Measurements from ENCODE around the gene TMEM176A.

TMEM176A gene

DNA sequence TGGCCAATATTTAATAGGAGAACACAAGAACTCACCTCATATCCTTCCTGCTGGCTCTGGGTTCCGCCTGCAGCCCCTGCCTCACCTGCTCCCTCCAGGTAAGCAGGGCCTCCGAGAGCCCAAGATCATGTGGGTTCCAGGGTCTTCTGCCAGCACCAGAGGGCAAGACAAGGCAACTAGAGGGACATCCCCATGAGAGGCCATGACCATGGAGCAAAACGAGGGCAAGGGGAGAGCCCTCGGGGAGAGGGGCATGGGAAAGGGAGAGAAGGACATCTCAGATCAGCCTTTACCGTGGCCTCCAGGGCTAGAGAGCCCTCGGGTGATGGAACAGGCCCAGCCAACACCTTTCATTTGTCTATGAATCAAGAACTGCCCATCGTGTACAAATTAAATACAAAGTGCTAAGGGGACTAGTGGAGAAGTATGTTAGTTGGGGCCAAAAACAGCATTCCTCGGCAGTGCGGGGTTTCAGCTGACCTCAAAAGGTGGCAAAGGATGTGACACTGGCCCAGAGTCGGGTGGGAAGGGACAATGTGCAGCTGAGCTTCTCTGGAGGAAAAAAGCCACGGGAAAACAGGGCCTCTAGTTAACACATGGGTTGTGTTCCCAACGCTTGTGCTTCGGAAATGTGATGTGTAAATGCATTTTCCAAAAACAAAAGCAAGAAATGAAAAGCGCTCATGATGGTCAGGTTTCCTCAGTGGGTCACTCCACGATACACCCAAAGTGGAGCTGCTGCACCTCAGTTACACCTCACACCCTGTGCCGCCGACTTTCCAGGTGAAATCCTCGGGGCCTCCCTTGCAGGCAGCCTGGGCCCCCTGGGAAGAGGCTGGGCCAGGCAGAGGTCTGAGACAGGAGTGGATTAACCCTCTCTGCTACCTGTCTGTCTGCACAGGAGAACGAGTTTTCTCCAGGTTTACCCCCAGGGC, 53.8 kb downstream of the TMEM176A start:
- DNase-seq (ENCODE audit: insufficient read length, low spot score) (no peak), FAIRE-seq (no peak)
- TF ChIP-seq POLR2AphosphoS5 (IDR thresholded peaks at IDR 0.05; ENCODE audit: low read depth, low read length): no peak
- TF ChIP-seq TAF1 (IDR thresholded peaks at IDR 0.05; ENCODE audit: low read depth, low read length): no peak
- TF ChIP-seq SPI1 (IDR thresholded peaks at IDR 0.05; ENCODE audit: low read depth, low read length): no peak
- no peak for TF ChIP-seq POU2F2 (IDR thresholded peaks at IDR 0.05; ENCODE audit: low read depth, low read length)
- no peak for TF ChIP-seq PAX5 (IDR thresholded peaks at IDR 0.05; ENCODE audit: insufficient read depth, low read length, severe bottlenecking)
- no peak for TF ChIP-seq POLR2A (IDR thresholded peaks at IDR 0.05; ENCODE audit: low read depth, low read length)

Data from GM12891 (cell line).